HG02981 (cell line): Measurements from ENCODE around the gene KLHL3.

ENCODE experiments used
- ATAC-seq: cut with Tn5 transposase; IDR thresholded peaks from one replicate; pipeline ENCODE4 v1.9.1; 2021; ENCODE audit warnings: mild to moderate bottlenecking, moderate library complexity; ENCODE audit not compliant: unreplicated experiment

The KLHL3 gene

GRCh38 chr5:137613554-137614265 lies 122.2 kb downstream of the KLHL3 start:
- no peak for ATAC-seq

GRCh38 chr5:137612576-137612975 lies 123.3 kb downstream of the KLHL3 start:
- no peak for ATAC-seq

DNA sequence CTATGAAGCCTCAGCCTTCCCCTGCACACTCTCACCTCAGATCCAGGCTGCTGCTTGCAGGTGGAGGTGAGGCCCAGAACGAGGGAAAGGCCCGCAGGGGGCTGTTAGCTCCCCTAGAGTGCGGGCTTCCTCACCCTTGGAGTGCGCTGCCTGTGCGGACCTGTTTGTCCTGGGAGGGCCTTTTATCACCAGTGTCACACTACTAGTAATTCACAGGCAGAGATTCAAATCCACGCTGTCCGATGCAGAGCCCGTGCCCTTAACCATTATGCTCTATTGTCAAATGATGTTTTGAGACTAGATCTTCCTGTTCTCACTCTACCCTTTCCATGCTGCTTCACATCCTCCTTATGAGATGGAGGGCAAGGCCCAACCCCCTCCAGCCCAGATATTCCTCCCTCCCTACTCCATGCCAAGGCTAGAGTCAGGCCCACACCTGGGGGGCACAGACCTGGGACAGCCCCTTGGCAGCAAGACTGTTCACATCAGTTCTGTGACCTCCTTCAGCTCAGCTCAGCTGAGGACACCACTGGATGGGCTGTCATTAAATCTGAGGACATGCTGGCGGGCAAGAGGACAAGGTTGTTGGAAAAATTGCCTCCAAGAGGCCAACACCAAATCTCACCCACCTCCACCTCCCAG lies 124.0 kb downstream of the KLHL3 start:
- ATAC-seq: no peak

DNA sequence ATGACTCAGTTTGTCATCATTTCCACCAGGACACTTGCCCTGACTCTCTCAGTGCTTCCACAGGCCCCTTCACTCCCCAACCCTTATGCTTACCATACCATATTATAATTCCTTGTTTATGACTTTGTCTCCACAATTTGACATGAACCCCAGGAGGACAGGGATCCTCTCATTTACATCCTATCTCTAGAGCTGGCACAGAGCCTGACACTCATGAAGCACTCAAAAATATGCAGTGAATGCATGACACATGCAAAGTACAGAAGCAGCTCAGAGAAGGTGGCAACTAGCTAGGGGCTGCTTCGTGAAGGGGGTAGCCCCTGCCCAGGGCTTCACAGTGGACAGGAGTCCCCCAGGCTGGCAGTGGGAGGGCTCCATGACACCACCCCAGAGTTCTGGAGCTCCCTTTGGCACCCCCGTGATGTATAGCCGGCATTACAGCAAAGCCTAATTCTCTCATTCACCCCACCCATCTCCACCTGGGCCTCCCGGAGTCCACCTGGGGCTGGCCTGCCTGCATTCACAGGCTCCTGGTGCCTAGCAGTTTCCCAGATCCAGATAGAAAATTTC lies 124.8 kb downstream of the KLHL3 start:
- ATAC-seq: no peak

DNA sequence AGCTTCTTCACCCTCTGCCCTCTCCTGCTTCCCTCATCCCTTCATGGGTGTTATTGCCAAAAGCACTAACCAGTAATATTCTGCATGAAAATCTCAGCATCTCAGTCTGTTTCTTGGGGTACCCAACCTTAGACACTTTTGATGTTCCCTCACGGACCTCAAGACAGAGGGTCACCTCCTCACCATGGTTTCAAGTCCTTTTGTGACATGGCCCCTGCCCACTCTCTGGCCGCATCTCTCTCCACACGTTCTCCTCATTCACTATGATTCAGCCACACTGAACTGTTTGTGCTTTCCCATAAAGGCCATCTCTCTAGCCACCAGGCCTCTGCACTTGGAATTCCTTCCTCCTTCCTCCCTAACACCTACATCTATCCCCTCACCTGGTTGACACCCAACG lies 125.3 kb downstream of the KLHL3 start:
- ATAC-seq: no peak

- no peak for ATAC-seq
Observed at GRCh38 chr5:137609127-137609526, 126.8 kb downstream of the KLHL3 start.

- ATAC-seq: no peak
Observed at GRCh38 chr5:137607771-137608170, 128.1 kb downstream of the KLHL3 start.

GRCh38 chr5:137606401-137606800 lies 129.5 kb downstream of the KLHL3 start:
- ATAC-seq: no peak

GRCh38 chr5:137605411-137605810 lies 130.5 kb downstream of the KLHL3 start:
- no peak for ATAC-seq

- ATAC-seq: no peak
Observed at GRCh38 chr5:137604348-137605095, 131.4 kb downstream of the KLHL3 start.

GRCh38 chr5:137603891-137604290 lies 132.0 kb downstream of the KLHL3 start:
- no peak for ATAC-seq

DNA sequence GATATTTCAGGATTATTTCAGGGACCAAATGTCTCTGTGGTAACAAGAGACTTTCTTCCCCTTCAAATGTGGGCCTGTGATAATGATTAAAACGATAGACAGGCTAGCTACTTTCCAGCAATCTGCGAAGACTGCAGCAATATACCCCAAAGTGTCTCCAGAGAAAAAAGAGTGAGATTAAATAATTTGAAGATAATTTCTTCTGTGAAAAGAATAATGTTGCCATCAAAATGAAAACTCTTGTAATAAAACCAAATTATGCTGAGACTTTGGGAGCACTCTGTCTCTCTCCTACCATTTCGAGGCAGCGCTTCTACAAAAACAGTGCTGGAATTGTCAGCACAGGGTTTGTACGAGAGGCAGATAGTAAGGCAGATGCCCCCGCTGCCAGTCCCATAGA lies 132.5 kb downstream of the KLHL3 start:
- ATAC-seq: no peak

DNA sequence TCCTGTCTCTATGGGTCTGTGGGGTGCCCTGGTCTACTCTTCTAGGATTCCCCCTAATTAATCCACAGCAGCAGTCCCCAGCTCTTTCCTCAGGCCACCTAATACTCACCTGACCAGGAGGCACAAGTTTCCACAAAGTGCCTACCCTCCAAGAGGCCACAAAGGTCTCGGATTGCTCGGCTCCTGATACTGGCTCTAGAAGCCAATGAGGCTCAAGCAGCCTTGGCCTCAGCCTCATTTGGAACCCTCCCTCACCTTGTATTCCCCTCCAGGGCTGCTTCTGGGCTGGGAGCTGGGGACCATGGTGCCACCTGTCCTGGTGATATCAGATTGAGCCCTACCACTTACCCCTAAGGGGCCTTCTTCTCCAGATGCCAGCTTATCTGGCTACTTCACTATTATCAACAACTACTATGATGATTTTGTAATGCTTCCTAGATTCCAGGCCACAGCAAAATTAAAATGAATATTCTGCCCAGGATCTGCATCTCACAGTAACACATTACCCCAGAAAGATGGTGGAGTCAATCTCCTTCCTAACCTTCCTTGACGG lies 133.1 kb downstream of the KLHL3 start:
- ATAC-seq: no peak

GRCh38 chr5:137600721-137601360 lies 135.0 kb downstream of the KLHL3 start:
- ATAC-seq: no peak

GRCh38 chr5:137599457-137599856 lies 136.4 kb downstream of the KLHL3 start:
- no peak for ATAC-seq

- ATAC-seq: no peak
Observed at GRCh38 chr5:137598399-137598798, 137.5 kb downstream of the KLHL3 start.

GRCh38 chr5:137596941-137597340 lies 138.9 kb downstream of the KLHL3 start:
- no peak for ATAC-seq

- no peak for ATAC-seq
Observed at GRCh38 chr5:137595396-137596079, 140.4 kb downstream of the KLHL3 start.

DNA sequence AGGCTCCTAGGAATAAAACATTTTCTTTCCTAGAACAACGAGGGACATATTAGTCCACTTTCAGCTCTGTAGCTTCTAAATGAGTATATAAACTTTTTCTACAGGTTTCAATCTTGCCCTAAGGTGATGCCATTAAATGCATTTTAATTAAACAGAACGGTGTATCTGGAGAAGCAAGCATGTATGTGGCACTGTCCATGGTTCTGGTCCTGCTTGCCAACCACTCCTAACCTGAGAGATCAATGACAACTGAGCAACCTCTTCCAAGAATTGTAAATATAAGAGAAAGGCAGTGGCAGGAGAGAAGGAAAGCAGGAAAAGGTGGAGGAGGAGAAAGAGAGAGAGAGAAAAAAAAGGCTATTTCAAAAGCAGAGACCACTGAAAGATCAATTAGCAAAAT lies 141.2 kb downstream of the KLHL3 start:
- no peak for ATAC-seq

GRCh38 chr5:137592317-137592716 lies 143.6 kb downstream of the KLHL3 start:
- ATAC-seq: no peak
